ENCODE results near the gene NCOR1.
"Not testable (repeated sequence)": the region's sequence is repeated elsewhere in the genome, so short reads cannot be mapped to it uniquely, and the experiment has no call there.

NCOR1 gene

GRCh38 chr17:16068323-16068722 is 147.0 kb downstream of the NCOR1 start:
- H3K9me3 ChIP-seq (ENCODE audit: control insufficient read depth, low read length), result no peaks in the 10 kb centered on the region
- H3K27ac ChIP-seq (ENCODE audit: low read depth, low read length, severe bottlenecking), result no peak overlapping the region
- H3K4me1 ChIP-seq (ENCODE audit: control insufficient read depth, insufficient read depth, low read length, poor library complexity, severe bottlenecking), result no peaks in the 10 kb centered on the region
- H3K36me3 ChIP-seq (ENCODE audit: control insufficient read depth, insufficient read depth, low read length), result peaks cover 81% of the 10 kb centered on the region
- H3K4me3 ChIP-seq (ENCODE audit: extremely low read depth, insufficient read depth, low read length, poor library complexity, severe bottlenecking), result no peak overlapping the region

GRCh38 chr17:16066125-16066524 is 149.2 kb downstream of the NCOR1 start:
- Histone ChIP-seq H3K9me3 (ENCODE audit: control insufficient read depth, low read length) (no peaks in the 10 kb centered on the region), H3K36me3 (ENCODE audit: control insufficient read depth, insufficient read depth, low read length) (peaks cover 92% of the 10 kb centered on the region), H3K4me1 (ENCODE audit: control insufficient read depth, insufficient read depth, low read length, poor library complexity, severe bottlenecking) (no peaks in the 10 kb centered on the region), H3K27ac (ENCODE audit: low read depth, low read length, severe bottlenecking) (no peak overlapping the region), H3K4me3 (ENCODE audit: extremely low read depth, insufficient read depth, low read length, poor library complexity, severe bottlenecking) (no peak overlapping the region)
- 100% methylated on average over 1 of the region's 4 CpGs; no CpG with 5 or more reads in 1 of the 2 experiments for WGBS, 2 experiments (ENCODE audit: insufficient coverage in 2 of 2)

GRCh38 chr17:16061631-16062030 is 153.7 kb downstream of the NCOR1 start:
- WGBS, 2 experiments (ENCODE audit: insufficient coverage in 2 of 2), result 93 to 100% methylated on average over 1 to 2 of the region's 2 CpGs
- H3K36me3 ChIP-seq (ENCODE audit: control insufficient read depth, insufficient read depth, low read length), result peaks cover 86% of the 10 kb centered on the region

DNA sequence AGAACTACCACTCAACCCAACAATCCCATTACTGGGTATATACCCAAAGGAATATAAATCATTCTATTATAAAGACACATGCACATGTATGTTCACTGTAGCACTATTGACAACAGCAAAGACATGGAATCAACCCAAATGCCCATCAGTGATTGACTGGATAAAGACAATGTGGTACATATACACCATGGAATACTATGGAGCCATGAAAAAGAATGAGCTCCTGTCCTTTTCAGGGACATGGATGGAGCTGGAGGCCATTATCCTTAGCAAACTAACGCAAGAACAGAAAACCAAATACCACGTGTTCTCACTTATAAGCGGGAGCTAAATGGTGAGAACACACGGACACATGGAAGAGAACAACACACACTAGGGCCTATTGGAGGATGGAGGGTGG is 160.2 kb downstream of the NCOR1 start:
- not testable (repeated sequence) for H3K4me1 ChIP-seq (ENCODE audit: control insufficient read depth, insufficient read depth, low read length, poor library complexity, severe bottlenecking); H3K4me3 ChIP-seq (ENCODE audit: extremely low read depth, insufficient read depth, low read length, poor library complexity, severe bottlenecking); H3K9me3 ChIP-seq (ENCODE audit: control insufficient read depth, low read length); H3K27ac ChIP-seq (ENCODE audit: low read depth, low read length, severe bottlenecking)
- peaks cover 78% of the 10 kb centered on the region for H3K36me3 ChIP-seq (ENCODE audit: control insufficient read depth, insufficient read depth, low read length)
- 80% methylated on average over 1 of the region's 4 CpGs; no CpG with 5 or more reads in 1 of the 2 experiments for WGBS, 2 experiments (ENCODE audit: insufficient coverage in 2 of 2)

More at GRCh38 chr17:16061631-16062030, 153.7 kb downstream of the NCOR1 start:
- Histone ChIP-seq H3K4me1 (ENCODE audit: control insufficient read depth, insufficient read depth, low read length, poor library complexity, severe bottlenecking) (no peaks in the 10 kb centered on the region), H3K27ac (ENCODE audit: low read depth, low read length, severe bottlenecking) (no peak overlapping the region), H3K9me3 (ENCODE audit: control insufficient read depth, low read length) (no peaks in the 10 kb centered on the region), H3K4me3 (ENCODE audit: extremely low read depth, insufficient read depth, low read length, poor library complexity, severe bottlenecking) (no peak overlapping the region)

DNA sequence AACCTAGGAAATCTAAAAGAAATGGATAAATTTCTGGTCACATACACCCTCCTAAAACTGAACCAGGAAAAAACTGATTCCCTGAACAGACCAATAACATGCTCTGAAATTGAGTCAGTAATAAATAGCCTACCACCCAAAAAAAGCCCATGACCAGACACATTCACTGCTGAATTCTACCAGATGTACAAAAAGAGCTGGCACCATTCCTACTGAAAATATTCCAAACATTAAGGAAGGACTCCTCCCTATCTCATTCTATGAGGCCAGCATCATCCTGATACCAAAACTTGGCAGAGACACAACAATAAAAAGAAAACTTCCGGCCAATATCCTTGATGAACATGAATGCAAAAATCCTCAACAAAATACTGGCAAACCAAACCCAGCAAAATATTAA is 162.8 kb downstream of the NCOR1 start:
- 100% methylated on average over 1 of the region's 1 CpG for WGBS, 2 experiments (ENCODE audit: insufficient coverage in 2 of 2)
- no peak overlapping the region for H3K27ac ChIP-seq (ENCODE audit: low read depth, low read length, severe bottlenecking)
- no peaks in the 10 kb centered on the region for H3K4me1 ChIP-seq (ENCODE audit: control insufficient read depth, insufficient read depth, low read length, poor library complexity, severe bottlenecking)
- no peak overlapping the region for H3K4me3 ChIP-seq (ENCODE audit: extremely low read depth, insufficient read depth, low read length, poor library complexity, severe bottlenecking)
- H3K36me3 ChIP-seq (ENCODE audit: control insufficient read depth, insufficient read depth, low read length), result peaks cover 78% of the 10 kb centered on the region
- no peaks in the 10 kb centered on the region for H3K9me3 ChIP-seq (ENCODE audit: control insufficient read depth, low read length)

GRCh38 chr17:16050844-16051243 is 164.5 kb downstream of the NCOR1 start:
- H3K9me3 ChIP-seq (ENCODE audit: control insufficient read depth, low read length), result no peaks in the 10 kb centered on the region
- no peaks in the 10 kb centered on the region for H3K4me1 ChIP-seq (ENCODE audit: control insufficient read depth, insufficient read depth, low read length, poor library complexity, severe bottlenecking)
- H3K36me3 ChIP-seq (ENCODE audit: control insufficient read depth, insufficient read depth, low read length), result peaks cover 78% of the 10 kb centered on the region
- no peak overlapping the region for H3K27ac ChIP-seq (ENCODE audit: low read depth, low read length, severe bottlenecking)
- WGBS, 2 experiments (ENCODE audit: insufficient coverage in 2 of 2), result 95 to 100% methylated on average over 5 to 6 of the region's 6 CpGs
- H3K4me3 ChIP-seq (ENCODE audit: extremely low read depth, insufficient read depth, low read length, poor library complexity, severe bottlenecking), result no peak overlapping the region

DNA sequence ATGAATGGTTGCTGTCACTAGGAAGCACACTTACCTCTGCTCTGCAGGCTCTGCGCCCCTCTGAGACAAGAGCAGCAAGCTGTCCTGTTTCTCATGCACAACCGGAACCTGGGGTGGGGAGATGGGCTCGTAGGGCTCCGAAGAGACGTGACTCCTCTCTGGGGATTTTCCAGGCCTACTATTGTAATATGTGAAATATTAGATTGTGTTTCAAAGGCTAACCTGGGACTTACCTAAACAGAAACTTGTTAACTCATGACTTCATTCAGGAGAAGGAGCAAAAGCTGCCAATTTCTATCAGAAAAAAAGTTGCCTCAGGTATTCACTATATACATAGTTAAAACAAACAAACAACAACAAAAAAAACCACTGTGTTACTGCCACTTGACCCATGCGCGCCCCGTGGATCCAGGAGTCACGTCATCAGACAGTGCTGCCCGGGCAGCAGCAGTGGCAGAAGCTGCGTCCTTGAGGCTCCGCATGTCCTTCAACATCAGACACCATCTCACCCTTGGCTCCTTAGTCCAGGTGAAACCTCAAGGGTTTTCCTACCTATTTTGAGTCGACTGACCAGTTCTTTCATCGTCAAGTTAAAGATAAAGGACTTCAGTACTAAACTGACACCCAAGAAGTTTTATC is 166.4 kb downstream of the NCOR1 start:
- Histone ChIP-seq H3K27ac (ENCODE audit: low read depth, low read length, severe bottlenecking) (no peak overlapping the region), H3K4me1 (ENCODE audit: control insufficient read depth, insufficient read depth, low read length, poor library complexity, severe bottlenecking) (no peaks in the 10 kb centered on the region), H3K4me3 (ENCODE audit: extremely low read depth, insufficient read depth, low read length, poor library complexity, severe bottlenecking) (no peak overlapping the region), H3K36me3 (ENCODE audit: control insufficient read depth, insufficient read depth, low read length) (peaks cover 78% of the 10 kb centered on the region), H3K9me3 (ENCODE audit: control insufficient read depth, low read length) (no peaks in the 10 kb centered on the region)
- 91 to 94% methylated on average over 10 to 13 of the region's 14 CpGs for WGBS, 2 experiments (ENCODE audit: insufficient coverage in 2 of 2)

DNA sequence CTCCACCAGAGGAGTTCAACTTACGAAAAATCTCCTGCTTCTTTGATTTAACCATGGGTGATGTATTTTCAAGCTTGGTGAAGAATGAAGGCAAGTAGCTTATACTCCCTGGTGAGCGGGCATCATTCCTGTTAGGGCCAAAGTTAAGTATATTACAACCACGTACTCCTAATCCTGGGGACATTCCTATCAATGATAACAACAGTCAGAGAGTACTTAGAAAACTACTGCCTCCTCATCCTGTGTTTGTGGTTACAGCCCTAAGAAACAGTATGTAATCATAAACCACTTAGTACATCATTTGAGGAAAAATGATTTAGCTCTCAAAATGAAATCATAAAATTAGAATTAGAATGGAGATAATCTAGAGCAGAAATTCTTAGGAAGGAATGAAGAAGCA is 168.4 kb downstream of the NCOR1 start:
- Histone ChIP-seq H3K4me1 (ENCODE audit: control insufficient read depth, insufficient read depth, low read length, poor library complexity, severe bottlenecking) (no peaks in the 10 kb centered on the region), H3K27ac (ENCODE audit: low read depth, low read length, severe bottlenecking) (no peak overlapping the region), H3K36me3 (ENCODE audit: control insufficient read depth, insufficient read depth, low read length) (peaks cover 82% of the 10 kb centered on the region), H3K4me3 (ENCODE audit: extremely low read depth, insufficient read depth, low read length, poor library complexity, severe bottlenecking) (no peak overlapping the region), H3K9me3 (ENCODE audit: control insufficient read depth, low read length) (no peaks in the 10 kb centered on the region)
- 100% methylated on average over 1 of the region's 3 CpGs; no CpG with 5 or more reads in 1 of the 2 experiments for WGBS, 2 experiments (ENCODE audit: insufficient coverage in 2 of 2)

DNA sequence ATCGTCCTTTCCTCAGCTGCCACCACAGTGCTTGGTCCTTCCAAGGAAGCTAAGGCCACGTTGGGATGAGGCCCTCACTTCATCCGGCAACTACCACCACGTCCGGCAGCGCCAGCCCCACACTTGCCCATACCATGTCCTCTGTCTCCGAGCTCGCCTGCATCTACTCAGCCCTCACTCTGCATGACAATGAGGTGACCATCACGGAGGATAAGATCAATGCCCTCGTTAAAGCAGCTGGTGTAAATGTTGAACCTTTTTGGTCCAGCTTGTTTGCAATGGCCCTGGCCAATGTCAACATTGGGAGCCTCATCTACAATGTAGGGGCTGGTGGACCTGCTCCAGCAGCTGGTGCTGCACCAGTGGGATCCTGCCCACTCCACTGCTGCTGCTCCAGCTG is 170.8 kb downstream of the NCOR1 start:
- H3K4me3 ChIP-seq (ENCODE audit: extremely low read depth, insufficient read depth, low read length, poor library complexity, severe bottlenecking), result no peak overlapping the region
- H3K36me3 ChIP-seq (ENCODE audit: control insufficient read depth, insufficient read depth, low read length), result peaks cover 91% of the 10 kb centered on the region
- no peaks in the 10 kb centered on the region for H3K9me3 ChIP-seq (ENCODE audit: control insufficient read depth, low read length)
- no peak overlapping the region for H3K27ac ChIP-seq (ENCODE audit: low read depth, low read length, severe bottlenecking)
- no peaks in the 10 kb centered on the region for H3K4me1 ChIP-seq (ENCODE audit: control insufficient read depth, insufficient read depth, low read length, poor library complexity, severe bottlenecking)
- 85 to 91% methylated on average over 10 of the region's 10 CpGs for WGBS, 2 experiments (ENCODE audit: insufficient coverage in 2 of 2)

DNA sequence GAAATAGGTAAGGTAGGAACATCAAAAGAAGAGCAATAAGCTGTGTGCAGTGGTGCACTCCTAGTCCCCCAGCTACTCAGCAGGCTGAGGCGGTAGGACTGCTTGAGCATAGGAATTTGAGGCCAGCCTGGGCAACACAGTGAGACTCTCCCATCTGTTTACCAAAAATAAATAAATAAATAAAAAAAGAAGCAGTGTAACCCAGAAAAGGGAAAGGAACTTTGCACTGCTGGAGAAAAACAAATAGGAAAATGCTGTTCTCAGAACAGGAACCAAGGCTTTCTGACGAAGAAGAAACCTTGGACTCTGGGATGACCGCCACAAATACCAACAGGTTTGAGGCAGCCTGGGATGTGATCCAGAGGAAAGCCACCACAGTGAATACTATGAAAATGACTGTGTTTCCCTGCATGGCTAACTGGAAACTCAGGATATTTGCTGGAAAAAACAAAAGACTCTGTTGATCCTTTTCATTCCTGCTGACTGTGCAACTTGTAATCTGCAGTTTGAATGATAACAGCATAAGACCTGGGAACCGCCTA is 174.6 kb downstream of the NCOR1 start:
- 89 to 95% methylated on average over 3 of the region's 4 CpGs for WGBS, 2 experiments (ENCODE audit: insufficient coverage in 2 of 2)
- H3K36me3 ChIP-seq (ENCODE audit: control insufficient read depth, insufficient read depth, low read length), result peaks cover 85% of the 10 kb centered on the region
- H3K27ac ChIP-seq (ENCODE audit: low read depth, low read length, severe bottlenecking), result no peak overlapping the region
- H3K4me1 ChIP-seq (ENCODE audit: control insufficient read depth, insufficient read depth, low read length, poor library complexity, severe bottlenecking), result peaks cover 16% of the 10 kb centered on the region
- H3K4me3 ChIP-seq (ENCODE audit: extremely low read depth, insufficient read depth, low read length, poor library complexity, severe bottlenecking), result no peak overlapping the region
- H3K9me3 ChIP-seq (ENCODE audit: control insufficient read depth, low read length), result peaks cover 6% of the 10 kb centered on the region

- H3K4me1 ChIP-seq (ENCODE audit: control insufficient read depth, insufficient read depth, low read length, poor library complexity, severe bottlenecking), result peaks cover 16% of the 10 kb centered on the region
- H3K4me3 ChIP-seq (ENCODE audit: extremely low read depth, insufficient read depth, low read length, poor library complexity, severe bottlenecking), result no peak overlapping the region
- peak overlapping the region; percentile 26 for H3K27ac ChIP-seq (ENCODE audit: low read depth, low read length, severe bottlenecking)
- peaks cover 87% of the 10 kb centered on the region for H3K36me3 ChIP-seq (ENCODE audit: control insufficient read depth, insufficient read depth, low read length)
- peaks cover 10% of the 10 kb centered on the region for H3K9me3 ChIP-seq (ENCODE audit: control insufficient read depth, low read length)
Observed at GRCh38 chr17:16037636-16038035, 177.7 kb downstream of the NCOR1 start.

Measured in mesodermal cell (in vitro differentiated cells).